IMR-90 (cell line): Measurements from ENCODE around the gene CHRD.

Experiments used
- BHLHE40 ChIP-seq: fragments of 150-350 bp; IDR thresholded peaks from 2 replicates; pipeline ENCODE4 v1.6.1; 2016; ENCODE audit warnings: mild to moderate bottlenecking, low read depth, low read length
- CTCF ChIP-seq: conservative IDR thresholded peaks from 2 replicates; pipeline ENCODE4 v1.5.1; 2012; ENCODE audit warnings: mild to moderate bottlenecking, low read depth, low read length, improper control_type of control experiment
- ELK1 ChIP-seq: fragments of 150-350 bp; IDR thresholded peaks from 2 replicates; pipeline ENCODE4 v1.6.1; 2016; ENCODE audit warnings: low read depth, mild to moderate bottlenecking, low read length, moderate library complexity, borderline replicate concordance
- FOS ChIP-seq: fragments of 150-350 bp; IDR thresholded peaks from 2 replicates; pipeline ENCODE4 v1.6.1; 2016; ENCODE audit warnings: low read depth, low read length
- MAFK ChIP-seq: IDR thresholded peaks from 2 replicates; pipeline ENCODE4 v1.6.1; 2012; ENCODE audit warnings: low read depth, low read length, improper control_type of control experiment
- MAZ ChIP-seq: IDR thresholded peaks from 2 replicates; pipeline ENCODE4 v1.6.1; 2012; ENCODE audit warnings: low read depth, mild to moderate bottlenecking, low read length, improper control_type of control experiment, moderate library complexity, borderline replicate concordance
- MXI1 ChIP-seq: IDR thresholded peaks from 2 replicates; pipeline ENCODE4 v1.6.1; 2012; ENCODE audit warnings: low read depth, mild to moderate bottlenecking, low read length, moderate library complexity, borderline replicate concordance
- NFE2L2 ChIP-seq: fragments of 150-350 bp; IDR thresholded peaks from 2 replicates; pipeline ENCODE4 v1.6.1; 2016; ENCODE audit warnings: low read depth, mild to moderate bottlenecking, low read length
- POLR2A ChIP-seq: IDR thresholded peaks from 2 replicates; pipeline ENCODE4 v1.6.1; 2012; ENCODE audit warnings: mild to moderate bottlenecking, low read depth, low read length
- RAD21 ChIP-seq: IDR thresholded peaks from 2 replicates; pipeline ENCODE4 v1.6.1; 2012; ENCODE audit warnings: low read length, improper control_type of control experiment
- RCOR1 ChIP-seq: IDR thresholded peaks from 2 replicates; pipeline ENCODE4 v1.6.1; 2012; ENCODE audit warnings: mild to moderate bottlenecking, low read length, improper control_type of control experiment; ENCODE audit not compliant: insufficient replicate concordance
- RFX5 ChIP-seq: IDR thresholded peaks from 2 replicates; pipeline ENCODE4 v1.8.0; 2012; ENCODE audit warnings: low read depth, mild to moderate bottlenecking, low read length, moderate library complexity
- SMC3 ChIP-seq: fragments of 150-350 bp; IDR thresholded peaks from 2 replicates; pipeline ENCODE4 v1.6.1; 2016; ENCODE audit warnings: low read depth, mild to moderate bottlenecking, antibody characterized with exemption, low read length, moderate library complexity
- TF ChIP-seq, protein P1 (sequence below): fragments of 150-350 bp; IDR thresholded peaks from 2 replicates; pipeline ENCODE4 v1.6.1; 2017; ENCODE audit warnings: mild to moderate bottlenecking, antibody characterized with exemption, low read length, low read depth

GRCh38 chr3:184439096-184439495, 59.2 kb downstream of the CHRD start:
- TF ChIP-seq MAZ (no peak), POLR2A (no peak), CTCF (no peak), RAD21 (no peak), RCOR1 (no peak), ELK1 (no peak), SMC3 (no peak), BHLHE40 (no peak), MXI1 (no peak), RFX5 (no peak), NFE2L2 (no peak), MAFK (no peak), FOS (no peak)
- TF ChIP-seq, protein P1, sequence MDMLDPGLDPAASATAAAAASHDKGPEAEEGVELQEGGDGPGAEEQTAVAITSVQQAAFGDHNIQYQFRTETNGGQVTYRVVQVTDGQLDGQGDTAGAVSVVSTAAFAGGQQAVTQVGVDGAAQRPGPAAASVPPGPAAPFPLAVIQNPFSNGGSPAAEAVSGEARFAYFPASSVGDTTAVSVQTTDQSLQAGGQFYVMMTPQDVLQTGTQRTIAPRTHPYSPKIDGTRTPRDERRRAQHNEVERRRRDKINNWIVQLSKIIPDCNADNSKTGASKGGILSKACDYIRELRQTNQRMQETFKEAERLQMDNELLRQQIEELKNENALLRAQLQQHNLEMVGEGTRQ, result no peak
